Fibroblast of skin of scalp (primary cell): Measurements from ENCODE around the gene KCNMB2.
"Not testable (repeated sequence)": the region's sequence is repeated elsewhere in the genome, so short reads cannot be mapped to it uniquely, and the experiment has no call there.

ENCODE experiments used
- DNase-seq: peaks from one replicate; pipeline ENCODE4 v3.0.0-alpha.2; 2013

The KCNMB2 gene

DNA sequence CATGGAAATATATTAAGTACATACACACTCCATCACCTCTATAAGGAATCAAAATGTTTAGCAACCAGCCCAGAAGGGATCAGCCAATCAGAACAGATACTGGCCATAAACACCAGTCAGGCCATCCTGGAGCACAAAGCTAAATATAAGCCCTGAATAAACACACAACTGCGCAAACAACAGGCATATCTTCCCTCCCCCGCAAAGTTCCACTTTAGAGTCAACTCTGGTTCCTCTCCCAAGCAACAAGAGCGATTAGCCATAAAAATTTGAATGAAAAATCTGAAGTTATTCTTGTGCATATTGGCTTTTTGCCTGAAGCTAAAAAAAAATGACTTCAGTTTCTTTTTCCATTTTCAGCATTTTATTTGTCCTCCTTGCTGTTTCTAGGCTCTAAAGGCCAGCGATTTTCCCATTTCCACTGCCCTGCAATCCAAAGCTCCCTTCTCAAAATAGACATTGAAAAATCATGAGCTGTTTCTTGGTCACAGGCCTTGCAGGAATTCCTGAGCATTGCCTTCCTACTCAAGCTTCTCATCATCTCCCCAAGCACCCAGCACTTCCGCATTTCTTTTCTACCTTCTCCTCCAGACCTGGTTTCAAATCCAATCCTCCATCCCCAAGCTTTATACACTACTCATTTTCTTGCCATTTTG is 287.5 kb downstream of the KCNMB2 start:
- no peak for DNase-seq

DNA sequence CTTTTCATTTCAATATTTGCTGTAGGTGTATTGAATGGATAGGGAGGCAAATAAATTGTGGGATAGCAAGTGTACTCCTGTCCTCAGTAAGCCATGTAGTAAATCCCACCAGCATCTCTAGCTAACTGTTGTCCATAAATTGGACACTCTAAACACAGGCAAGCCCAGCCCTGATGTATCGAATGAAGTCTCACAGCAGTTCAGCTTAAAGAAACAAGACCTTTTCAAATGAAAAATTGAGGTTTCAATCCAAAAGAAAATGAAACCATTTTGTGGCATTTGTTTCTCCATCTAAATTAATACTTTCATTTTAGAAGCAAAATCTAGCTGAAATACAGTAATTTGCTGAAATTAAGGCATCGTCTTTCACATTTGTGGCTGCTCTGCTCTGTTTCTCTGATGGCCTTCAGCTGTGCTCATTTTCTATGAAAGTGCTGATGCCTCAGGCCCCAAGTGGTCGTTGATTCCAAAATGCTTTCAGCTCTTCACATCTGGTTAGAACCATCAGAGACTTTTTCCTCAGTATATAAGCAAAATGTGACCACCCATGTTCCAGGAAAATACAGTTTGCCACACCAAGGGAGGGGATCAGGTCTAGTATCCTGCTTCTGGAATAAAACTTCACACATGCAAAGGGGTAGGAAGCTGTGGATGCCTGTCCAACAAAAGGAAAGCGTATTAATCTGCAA is 290.3 kb downstream of the KCNMB2 start:
- DNase-seq, result no peak

DNA sequence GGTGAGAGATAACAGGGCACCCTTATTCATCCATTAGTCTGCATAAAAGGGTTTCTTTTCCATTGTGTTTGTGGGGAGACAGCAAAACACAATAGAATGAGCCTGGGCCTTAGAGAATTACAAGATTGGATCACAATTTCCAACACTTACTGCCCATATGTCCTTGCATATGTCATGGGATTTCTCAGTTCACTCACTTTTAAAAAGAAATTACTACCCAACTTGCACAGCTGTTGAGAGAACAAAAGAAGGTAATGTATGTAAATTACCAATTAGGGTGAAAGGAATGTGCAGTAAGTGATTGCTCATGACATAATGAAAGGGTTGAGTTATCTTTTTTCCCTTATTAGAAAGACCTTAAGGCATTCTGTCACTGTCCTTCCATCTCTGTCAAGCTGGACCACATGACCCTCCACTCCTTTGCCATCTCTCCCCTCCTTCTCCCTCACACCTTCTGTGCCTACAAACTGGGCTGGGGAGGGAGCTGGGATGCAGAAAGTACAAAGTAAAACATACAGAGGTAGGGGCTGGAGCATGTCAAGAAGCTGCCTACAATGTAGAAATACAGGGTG is 291.1 kb downstream of the KCNMB2 start:
- no peak for DNase-seq

DNA sequence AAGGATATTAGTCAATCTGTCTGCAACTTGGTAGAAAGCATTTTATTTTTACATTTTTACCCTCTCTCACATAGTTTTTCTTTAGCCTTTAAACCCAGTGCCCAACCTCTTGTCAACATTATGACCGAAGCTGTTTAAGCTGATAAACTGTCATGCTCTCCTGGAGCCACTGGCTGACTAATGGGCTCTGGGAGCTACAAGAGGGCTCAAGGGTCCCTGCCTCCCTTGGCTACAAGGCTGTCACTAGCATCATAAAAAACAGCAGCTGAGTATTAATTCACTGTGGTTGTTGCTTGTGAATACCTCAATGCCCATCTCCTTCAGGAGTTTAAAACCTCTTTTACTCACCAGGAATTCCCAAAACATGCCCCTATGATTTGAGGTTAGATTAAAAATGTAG is 297.5 kb downstream of the KCNMB2 start:
- no peak for DNase-seq

DNA sequence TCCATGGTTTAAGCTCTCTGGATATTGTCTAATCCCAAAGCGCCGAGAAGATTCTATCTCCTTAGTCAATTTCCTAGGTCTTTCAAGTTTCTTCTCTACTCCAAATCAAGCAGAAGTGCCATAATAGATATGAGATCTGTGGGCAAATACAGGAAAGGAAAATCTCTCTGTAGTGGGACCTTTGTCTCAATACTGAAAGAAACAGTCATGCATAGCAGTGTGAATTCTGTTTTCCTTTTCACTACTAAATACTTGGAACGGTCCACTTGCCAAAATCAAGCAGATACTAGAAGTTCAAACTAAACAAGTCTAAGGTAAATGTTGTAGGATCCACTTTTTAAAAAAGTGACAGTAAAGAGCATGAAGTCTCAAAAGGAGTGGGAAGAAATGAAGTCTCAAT is 298.8 kb downstream of the KCNMB2 start:
- DNase-seq, result no peak

DNA sequence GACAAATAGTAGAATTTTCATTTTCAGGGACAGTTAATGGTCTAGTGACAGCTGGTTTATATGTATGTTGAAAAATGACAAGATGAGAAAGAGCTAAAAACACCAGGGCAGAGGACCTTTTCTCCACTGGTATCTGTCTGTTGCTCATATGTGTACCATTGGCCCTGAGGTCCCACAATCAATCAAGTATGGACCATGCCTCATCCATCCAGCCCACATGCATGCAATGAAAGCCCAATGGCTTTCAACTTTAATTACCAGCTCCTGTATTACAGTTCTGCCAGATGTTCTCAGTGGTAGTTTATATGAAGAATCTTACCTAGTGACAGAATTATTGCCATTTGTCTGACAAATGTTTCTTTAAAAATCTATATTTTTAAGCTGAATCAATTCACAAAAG is 301.3 kb downstream of the KCNMB2 start:
- no peak for DNase-seq

DNA sequence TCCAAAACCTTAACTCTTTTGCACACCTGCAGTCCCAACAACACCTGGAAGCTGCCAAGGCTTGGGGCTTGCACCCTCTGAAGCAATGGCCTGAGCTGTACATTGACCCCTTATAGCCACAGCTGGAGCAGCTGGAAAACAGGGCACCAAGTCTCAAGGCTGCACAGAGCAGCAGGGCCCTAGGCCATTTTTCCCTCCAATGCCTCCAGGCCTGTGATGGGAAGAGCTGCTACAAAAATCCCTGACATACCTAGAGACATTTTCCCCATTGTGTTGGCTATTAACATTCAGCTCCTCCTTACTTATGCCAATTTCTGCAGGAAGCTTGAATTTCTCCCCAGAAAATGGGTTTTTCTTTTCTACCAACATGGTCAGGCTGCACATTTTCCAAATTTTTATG is 304.4 kb downstream of the KCNMB2 start:
- no peak for DNase-seq

DNA sequence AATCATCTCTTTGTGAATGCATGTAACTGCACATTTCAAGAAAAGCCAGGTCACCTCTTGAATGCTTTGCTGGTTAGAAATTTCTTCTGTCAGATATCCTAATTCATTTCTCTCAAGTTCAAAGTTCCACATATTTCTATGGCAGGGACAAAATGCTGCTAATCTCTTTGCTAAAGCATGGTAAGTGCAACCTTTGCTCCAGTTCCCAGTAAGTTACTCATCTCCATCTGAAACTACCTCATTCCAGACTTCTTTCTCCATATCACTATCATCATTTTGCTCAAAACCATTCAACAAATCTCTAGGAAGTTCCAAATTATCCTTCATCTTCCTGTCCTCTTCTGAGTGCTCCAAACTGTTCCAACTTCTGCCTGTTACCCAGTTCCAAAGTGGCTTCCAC is 304.8 kb downstream of the KCNMB2 start:
- DNase-seq, result peak; percentile 12

DNA sequence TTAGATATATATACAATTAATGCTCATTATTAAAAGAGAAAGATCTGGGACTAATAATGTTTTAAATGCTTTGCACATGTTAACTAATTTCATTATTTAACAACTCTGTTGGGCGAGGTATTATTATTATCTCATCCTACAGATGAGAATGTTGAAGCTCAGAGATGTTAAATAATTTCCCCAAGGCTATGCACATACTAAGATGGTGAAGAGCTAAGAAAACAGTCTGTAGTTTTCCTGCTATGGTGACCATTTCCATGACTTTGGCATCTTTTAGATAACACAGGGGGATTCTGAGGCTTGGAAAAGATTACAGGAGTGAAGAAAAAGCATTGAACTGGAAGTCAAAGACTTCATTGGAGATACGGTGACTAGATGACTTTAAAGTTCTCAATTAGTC is 308.7 kb downstream of the KCNMB2 start:
- DNase-seq, result no peak

DNA sequence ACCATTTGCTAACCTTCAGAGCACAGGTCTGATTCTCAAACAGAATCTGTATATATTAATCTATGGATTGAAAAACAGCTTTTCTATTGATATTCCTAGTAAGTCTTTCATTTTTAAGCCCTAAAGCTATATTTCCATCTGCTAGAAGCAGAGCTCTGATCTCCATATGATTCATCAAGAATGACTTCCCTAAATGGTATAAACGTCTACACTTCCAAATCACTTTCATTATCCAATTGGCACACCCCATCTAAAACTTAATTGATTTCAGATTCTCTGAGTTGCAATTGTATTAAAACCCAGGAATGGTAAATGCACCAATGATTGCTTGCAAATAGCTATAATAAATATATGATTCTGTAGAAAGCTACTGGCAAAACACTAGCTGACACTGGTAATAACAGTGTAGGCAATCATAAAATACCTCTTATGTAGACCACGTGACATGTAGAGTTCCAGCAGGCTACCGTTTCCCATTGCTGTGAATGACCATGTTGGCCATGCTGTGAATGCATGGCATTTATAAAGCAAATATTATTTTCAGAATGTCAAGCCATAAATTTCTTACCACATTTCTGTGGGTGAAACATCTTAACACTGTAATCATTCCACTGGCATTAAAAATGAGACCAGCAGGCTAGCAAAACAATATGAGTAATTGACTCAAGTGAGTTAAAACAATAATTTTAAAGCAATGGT is 309.3 kb downstream of the KCNMB2 start:
- DNase-seq, result peak; percentile 95

DNA sequence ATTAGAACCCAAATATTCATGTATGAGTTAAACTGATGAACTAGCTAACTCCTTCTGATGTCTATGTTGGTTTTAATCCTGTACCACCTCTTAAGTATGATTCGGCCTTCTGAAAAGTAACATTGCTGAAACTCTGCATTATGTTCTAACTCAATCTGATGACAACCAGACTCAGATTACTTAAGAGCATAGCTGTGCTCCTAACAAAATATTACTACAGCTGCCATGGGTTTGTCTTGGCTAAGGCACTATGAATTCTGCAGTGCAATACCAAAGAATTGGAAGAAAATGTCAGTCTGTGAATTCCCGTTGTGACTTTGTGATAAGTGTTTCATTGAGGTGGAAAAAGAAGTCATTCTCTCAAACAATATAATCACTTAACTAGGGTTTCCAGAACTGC is 311.0 kb downstream of the KCNMB2 start:
- DNase-seq, result peak; percentile 84

DNA sequence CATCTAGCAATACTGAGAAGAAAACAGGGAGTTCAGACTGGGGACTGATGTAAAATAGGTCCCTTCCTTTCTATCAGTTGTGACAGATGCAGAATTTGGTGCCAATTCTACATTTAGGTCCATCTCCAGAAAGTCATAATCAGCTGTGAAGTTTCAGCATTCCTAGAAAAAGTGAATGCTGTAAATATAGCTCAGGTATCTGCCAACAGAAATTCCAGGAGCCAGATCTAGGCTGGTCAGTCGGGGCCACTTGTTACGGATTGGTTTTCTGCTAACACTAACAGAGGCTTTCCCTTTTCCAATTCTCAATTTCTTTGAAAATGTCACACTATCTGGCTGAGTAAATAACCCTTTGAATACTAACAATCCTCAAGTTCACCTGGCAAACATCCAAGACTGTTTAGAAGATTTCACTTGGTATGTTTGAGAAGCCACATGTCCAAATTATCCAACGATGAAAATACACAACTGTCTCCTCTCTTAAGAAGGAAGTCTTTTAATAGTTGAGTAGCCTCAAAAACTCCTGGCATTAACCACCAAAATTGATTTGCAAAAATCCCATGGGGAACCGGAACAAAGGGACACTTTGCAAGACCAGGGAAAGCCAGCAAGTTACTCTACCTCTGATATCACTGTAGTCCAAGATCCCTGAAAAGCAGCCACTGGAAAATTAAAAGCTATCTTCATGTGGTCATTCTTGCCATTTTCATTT is 313.1 kb downstream of the KCNMB2 start:
- peak; percentile 34 for DNase-seq

DNA sequence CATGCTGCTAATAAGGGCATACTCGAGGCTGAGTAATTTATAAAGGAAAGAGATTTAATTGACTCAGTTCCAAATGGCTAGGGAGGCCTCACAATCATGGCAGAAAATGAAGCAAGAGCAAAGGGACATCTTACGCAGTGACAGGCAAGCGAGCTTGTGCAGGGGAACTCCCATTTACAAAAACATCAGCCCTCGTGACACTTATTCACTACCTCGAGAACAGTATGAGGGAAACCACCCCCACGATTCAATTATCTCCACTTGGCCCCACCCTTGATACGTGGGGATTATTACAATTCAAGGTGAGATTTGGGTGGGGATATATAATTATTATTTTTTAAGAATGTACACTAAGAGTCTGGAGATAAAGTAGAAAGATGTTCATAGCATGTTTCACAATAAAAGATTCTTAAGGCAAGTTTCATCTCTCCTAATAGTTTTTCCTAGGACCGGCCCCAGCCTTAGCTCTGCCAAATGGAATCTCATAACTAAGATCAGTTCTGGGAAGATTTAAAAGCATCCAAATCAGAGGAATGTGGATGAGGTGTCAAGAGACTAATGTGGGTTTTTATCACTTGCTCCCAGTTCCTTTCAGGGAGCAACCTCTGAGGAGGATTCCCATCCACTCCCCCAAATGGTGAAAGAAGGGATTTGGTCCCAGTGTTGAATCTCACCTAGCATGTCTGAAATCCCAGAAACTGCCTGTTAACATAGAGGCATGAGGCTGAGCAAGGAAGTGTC is 314.4 kb downstream of the KCNMB2 start:
- DNase-seq, result peak; percentile 64

DNA sequence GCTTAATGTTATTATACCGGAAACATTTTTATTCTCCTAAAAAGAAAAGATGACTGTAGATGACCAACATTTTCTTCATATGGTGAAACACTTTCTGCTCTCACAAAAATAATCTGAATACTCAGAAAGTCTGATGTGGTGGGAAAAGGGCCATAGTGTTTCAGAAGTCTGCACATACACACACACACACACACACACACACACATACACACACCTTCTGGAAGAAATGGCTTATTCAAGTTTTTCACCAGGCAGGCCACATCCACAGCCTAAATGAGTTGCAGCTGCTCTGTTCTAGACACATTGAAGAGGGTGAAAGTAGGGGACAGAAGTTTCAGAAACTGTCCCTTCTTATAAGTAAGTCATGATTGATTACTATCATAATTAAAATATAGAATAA is 315.3 kb downstream of the KCNMB2 start:
- DNase-seq, result no peak

DNA sequence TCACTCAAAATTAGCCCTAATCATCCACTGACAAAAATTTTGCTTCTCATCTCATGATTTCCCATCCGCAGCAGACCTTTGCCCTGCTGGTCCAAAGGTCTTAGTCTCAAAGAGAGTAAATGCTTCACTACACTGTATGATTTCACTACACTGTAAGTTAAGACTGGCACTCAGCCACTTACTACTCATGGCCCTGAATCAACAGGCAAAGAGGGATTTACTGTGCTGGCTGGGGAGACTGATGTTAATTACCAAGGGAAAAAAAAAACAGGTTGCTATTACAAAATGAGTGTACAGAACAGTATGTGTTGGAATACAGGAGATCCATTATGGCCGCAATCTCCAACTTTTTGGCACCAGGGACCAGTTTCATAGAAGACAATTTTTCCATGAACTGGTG is 320.6 kb downstream of the KCNMB2 start:
- DNase-seq, result peak; percentile 19

DNA sequence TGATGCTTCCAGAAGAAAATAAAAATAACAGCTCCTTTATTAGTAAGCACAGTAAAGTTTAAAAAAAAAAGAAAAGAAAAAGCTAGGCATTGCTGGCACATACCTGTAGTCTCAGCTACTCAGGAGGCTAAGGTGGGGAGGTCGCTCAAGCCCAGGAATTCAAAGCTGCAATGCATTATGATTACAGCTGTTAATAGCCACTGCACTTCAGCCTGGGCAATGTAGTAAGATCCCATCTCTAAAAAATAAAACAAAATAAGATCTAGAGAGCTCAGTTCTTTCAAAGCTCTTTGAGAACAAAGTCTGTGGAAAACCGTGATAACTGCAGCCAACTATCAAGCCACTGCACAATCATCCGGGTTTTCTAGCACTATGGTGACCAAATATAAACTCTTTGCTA is 323.1 kb downstream of the KCNMB2 start:
- DNase-seq, result no peak

DNA sequence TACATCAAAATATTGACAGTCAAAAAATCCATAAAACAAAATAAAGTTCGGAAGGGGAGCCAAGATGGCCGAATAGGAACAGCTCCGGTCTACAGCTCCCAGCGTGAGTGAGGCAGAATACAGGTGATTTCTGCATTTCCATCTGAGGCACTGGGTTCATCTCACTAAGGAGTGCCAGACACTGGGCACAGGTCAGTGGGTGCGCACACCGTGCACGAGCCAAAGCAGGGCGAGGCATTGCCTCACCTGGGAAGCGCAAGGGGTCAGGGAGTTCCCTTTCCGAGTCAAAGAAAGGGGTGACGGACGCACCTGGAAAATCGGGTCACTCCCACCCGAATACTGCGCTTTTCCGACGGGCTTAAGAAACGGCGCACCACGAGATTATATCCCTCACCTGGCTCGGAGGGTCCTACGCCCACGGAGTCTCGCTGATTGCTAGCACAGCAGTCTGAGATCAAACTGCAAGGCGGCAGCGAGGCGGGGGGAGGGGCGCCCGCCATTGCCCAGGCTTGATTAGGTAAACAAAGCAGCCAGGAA is 323.7 kb downstream of the KCNMB2 start:
- not testable (repeated sequence) for DNase-seq

DNA sequence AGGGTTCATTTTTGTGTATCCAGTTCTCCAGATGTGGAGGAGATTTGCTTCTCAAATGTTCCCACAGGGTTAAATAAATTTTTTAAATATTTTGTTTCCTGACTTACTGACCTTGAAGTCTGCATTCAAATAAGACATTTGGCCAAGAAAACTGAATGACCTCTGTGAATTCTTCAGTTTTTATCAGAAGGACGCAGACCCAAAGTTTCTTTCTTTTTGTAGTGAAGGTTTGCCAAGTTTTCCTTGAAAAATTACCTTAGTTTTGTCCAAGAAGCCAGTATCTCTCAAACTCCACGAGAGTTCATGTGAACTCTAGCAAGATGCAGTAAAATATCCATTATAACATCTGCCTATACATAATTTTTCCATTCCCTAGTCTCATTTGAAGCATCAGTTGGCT is 332.4 kb downstream of the KCNMB2 start:
- no peak for DNase-seq

DNA sequence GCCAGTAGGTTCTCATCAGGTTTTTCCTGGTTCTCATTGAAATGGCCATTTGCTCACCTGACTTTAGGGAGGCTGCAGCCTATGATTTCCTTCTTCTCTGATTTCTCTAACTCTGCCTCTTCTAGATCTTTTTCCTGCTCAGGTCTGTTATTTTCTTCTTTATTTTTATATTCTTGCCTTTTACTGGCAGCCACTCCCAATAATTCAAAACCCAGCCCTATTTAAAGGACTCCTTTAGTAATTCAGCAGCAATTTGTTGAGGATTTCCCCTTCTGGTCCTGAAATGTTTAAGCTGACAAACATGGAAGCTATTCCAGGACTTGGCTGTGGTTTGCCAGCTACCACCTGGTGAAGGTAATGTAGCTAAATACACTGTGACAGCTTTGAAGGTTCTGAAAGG is 333.8 kb downstream of the KCNMB2 start:
- DNase-seq, result no peak

DNA sequence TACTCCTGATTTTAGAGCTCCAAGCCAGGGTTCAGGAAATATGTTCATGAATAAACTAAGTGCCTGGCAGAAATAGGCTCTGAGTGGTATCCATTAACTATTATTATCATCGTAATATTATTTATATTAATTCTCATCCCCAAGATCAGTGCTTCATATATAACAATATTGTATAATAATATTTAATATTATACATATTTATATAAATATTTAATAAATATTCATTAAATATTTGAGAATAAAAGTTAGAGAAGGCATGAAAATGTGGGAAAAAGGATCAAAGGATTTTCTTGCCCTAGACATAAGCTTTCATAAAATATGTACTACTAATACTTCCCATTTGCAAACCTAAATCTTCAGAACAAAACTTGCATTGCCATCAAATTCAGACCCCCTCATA is 338.9 kb downstream of the KCNMB2 start:
- DNase-seq, result no peak

DNA sequence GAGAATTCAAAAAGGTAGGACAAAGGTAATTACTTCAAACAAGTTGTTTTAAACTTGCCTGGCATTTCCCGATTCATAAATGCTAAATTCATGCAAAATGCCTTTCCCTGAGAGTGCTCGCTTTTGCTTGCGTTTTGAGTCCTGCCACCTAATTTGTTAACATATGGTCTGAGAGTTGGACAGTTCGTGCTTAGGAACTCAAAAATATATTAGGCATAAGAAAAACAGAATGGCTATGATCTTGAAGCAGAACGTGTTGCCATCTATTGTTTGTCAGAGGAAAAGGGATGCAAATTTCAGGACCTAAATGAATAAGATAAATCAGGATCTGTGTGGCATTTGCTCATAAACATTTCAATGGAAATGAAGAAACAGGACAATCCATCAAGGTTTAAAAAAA is 339.6 kb downstream of the KCNMB2 start:
- DNase-seq, result no peak

DNA sequence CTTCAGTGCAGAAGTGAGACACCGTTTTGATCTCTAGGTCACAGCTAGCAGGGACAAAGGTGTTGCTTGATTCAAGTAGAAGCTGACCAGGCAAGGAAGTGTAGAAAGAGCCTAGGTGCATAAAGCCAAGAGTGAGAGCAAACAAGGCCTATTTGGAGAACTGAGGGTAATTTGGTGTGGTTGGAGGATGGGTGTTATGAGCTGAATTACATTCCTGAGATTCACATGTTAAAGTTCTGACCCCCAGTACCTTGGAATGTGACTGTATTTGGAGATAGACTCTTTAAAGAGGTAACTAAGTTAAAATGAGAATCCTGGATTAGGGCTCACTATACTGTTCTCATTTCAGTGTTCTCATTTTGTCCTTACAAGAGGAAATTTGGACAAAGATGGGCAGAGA is 344.0 kb downstream of the KCNMB2 start:
- no peak for DNase-seq
